Left renal cortex interstitium (tissue), 4 donors: ENCODE measurements around the gene SRRT. TPM values are rescaled to one million over a fixed set of nuclear protein-coding genes. Genes with fewer than 3 reads are reported as not detected.
"Not testable (repeated sequence)": the region's sequence is repeated elsewhere in the genome, so short reads cannot be mapped to it uniquely, and the experiment has no call there.

Experiments used
- DNase-seq, 4 donors: peaks; one replicate each; pipeline ENCODE4 v3.0.0-alpha.2; 2013; ENCODE audit warnings: low read depth in 4 of 4, low spot score in 2 of 4, missing footprints in 1 of 4
- polyA plus RNA-seq, 4 donors: library from polyadenylated mRNA; unstranded; fragments of 120-200 nt; gene quantifications; one replicate each; pipeline ENCODE4 v1.2.1, GENCODE V29; 2013; ENCODE audit not compliant: insufficient read length in 4 of 4

The SRRT gene
- polyA plus RNA-seq, 4 donors, result 144 to 219 (median 178) TPM

DNA sequence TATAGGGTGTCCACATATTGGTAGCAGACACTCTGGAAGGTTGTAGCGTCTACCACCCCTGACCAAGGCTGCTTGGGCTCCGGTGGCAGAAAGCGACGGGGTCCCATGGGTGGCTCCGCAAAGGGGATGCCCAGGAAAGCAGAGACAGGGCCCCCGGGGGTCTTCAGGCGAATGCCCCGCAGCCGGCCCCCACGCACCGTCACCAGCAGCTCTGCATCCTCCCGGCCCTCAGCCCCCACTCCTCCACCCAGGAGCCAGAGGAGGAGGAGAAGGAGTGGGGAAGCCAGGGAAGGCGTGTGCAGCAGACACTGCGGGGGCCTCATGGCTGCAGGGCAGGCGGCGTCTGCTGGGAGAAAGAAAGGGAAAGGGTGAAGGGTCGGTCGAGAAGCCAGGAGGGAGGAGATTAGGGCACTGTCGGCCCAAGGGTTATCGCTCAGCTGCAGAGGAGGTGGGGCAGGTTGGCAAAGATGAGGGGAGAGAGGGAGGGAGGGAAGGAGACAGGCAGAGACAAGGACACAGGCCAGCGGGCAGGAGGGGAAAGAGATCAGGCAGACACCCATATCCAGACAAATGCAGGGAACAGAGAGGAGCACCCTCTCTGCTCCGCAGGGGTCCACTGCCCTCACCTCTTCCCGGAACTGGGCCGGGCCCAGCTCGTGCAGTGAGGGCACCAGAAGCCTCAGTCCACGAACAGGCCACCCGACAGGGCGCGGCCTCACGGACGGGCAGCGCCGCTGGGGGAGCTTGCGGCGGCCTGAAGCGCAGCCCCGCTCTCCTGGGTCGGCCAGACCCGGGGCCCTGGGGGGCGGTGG lies 19.2 kb downstream of the SRRT start:
- no peak for DNase-seq

GRCh38 chr7:100894860-100895700 lies 20.2 kb downstream of the SRRT start:
- DNase-seq, result peak in 1 of 4 donors; percentile 34

DNA sequence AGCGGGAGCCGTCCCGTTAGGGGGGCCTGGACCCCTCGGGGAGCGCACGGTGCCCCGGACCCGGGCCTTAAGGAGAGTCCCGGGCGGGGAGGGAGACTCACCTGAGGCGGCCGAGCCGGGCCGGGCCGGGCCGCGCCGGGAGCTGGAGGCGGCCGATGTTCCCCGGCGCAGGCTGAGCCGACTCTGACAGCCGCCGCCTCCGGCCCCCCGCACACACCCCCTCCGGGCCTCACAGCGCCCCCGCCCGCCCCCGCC lies 20.7 kb downstream of the SRRT start, which contains the start of gene ACHE:
TSS of gene ACHE (minus strand) at position 188 of the 255 bp plus-strand sequence. CDS start 1,656 bp downstream, outside the sequence.
- DNase-seq, result no peak

- no peak for DNase-seq
Measured at GRCh38 chr7:100895956-100896731, 21.2 kb downstream of the SRRT start.

GRCh38 chr7:100896732-100897608 lies 22.1 kb downstream of the SRRT start:
- DNase-seq, result no peak

DNA sequence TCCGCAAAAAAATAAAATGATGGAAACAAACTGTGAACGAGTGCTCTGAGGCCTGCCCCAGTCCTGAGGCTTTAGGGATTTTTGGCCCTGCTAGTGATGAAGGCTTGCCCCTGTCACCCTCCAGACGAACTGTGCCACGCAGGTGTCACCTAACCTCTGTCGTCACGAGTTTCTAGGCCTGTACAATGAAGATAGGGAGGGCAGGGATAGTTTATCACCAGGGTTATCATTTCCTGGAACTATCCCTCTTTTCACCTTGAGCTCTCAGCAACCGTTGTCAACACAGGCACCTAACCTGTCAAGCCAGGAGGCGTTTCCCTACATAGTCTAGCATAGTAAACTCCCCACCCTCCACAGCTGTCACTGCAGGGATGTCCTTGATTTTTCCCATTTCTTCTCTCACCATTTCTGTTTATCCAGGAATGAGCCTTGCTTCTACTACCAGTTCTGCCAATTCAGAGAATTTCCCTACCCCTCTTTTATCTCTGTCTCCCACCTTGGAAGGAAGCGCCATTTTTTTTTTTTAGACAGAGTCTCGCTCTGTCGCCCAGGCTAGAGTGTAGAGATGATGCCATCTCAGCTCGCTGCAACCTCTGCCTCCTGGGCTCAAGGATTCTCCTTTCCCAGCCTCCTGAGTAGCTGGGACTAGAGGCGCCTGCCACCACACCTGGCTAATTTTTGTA lies 23.0 kb downstream of the SRRT start:
- no peak for DNase-seq

DNA sequence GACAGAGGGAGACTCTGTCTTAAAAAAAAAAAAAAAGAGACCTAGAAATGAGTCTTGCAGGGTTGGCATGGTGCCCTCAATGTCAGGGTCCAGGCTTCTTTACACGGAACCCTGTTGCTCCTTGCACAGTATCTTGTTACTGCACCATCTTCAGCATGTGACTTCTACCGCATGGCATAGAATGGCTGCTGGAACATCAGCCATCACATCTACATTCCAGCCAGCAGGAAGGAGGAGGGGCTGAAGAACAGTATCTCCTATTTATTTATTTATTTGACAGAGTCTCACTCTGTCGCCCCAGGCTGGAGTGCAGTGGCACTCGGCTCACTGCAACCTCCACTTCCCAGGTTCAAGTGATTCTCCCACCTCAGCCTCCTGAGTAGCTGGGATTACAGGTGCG lies 24.5 kb downstream of the SRRT start:
- no peak for DNase-seq

DNA sequence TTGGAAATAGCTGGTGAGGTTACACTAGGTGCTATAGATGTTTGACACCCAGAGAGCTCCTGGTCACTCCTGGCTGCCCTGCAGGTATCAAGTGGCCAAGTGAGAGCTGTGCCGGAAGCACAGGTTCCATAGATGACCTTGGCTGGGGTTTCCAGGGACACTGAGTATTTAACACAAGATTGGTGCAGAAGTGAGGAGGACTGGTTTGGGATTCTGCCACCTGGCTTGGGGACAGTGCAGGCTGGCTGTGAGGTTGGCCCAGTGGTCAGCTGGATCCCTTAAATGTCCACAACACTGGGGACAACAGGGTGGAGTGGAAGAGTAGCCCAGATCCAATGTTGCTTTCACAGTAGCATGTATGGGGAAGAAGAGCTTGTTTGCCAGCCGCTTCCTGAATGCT lies 26.1 kb downstream of the SRRT start:
- no peak for DNase-seq

- no peak for DNase-seq
Measured at GRCh38 chr7:100901921-100902332, 27.0 kb downstream of the SRRT start.

DNA sequence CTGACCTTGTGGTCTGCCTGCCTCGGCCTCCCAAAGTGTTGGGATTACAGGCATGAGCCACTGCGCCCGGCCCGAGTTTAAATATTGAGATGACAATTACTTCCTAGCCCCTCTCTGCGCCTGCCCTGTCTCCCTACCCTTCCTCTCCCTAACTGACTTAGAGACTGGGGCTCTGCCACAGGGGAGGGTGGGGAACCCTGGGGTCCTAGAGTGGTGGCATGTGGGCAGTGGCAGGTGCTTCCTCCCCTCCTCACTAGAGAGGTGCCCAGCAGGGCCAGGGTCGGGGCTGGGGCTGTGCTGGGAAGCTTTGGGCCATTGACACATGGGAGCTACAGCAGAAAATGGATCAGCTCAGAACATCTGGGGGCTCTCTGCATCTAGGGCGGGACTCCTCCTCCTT lies 27.7 kb downstream of the SRRT start:
- no peak for DNase-seq

DNA sequence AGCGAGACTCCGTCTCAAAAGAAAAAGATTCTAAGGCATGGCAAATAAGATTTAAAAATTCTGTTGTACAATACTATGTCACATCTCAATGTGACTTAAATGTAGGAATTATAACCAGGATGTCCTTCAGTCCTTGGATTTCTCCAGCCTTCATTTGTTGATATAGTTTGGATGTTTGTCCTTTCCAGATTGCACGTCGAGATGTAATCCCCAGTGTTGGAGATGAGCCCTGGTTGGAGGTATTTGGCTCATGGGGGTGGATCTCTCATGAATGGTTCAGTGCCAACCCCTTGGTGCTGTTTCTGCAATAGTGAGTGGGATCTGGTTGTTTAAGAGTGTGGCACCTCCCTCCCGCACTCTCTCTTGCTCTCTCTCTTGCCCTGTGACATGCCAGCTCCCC lies 33.6 kb downstream of the SRRT start:
- no peak for DNase-seq

DNA sequence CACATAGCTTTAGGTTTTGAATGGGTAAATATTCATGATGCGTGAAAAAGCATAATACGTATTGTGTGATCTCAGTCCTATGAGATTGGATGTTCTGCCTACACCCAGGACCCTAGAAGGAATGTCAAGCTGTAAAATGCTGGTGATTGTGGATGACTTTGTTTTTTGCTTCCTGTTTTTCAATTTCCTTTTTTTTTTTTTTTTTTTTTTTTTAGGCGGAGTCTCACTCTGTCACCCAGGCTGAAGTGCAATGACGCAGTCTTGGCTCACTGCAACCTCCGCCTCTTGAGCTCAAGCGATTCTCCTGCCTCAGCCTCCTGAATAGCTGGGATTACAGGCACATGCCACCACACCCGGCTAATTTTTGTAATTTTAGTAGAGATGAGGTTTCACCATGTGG lies 35.5 kb downstream of the SRRT start:
- DNase-seq, result not testable (repeated sequence)

DNA sequence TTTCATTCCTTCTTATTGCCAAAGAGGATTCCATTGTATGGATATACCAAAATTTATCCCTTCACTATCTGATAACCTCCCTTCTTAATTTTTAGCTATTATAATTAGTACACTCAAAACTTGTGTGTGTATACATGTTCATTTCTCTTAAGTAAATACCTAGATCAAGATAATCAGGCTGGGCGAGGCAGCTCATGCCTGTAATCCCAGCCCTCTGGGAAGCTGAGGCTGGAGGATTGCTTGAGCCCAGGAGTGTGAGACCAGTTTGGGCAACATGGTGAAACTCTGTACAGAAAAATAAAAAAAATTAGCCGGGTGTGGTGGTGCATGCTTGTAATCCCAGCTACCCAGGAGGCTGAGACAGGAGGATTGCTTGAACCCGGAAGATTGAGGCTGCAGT lies 36.6 kb downstream of the SRRT start:
- DNase-seq, result no peak

- DNase-seq, result no peak
Measured at GRCh38 chr7:100914208-100914878, 39.4 kb downstream of the SRRT start.

DNA sequence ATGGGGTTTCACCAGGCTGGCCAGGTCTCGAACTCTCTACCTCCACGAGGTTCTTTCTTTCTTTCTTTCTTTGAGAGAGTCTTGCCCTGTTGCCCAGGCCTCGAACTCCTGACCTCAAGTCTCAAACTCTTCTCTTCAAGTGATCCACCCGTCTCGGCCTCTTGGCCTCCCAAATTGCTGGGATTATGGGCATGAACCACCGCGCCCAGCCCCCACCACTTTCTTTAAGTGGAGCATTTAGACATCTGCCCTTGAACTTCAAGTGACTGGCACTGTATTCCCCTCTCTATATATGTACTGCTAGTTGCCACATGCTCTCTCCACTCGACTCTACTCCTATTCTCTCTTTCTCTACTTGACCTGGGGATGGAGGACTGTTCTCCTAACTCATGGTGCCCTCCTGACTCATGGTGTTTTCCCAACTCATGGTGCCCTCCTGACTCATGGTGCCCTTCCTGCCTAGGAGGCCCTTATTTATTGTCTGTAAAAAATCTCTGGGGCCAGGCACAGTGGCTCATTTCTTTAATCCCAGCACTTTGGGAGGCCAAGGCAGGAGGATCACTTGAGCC lies 40.1 kb downstream of the SRRT start:
- no peak for DNase-seq

- DNase-seq, result not testable (repeated sequence)
Measured at GRCh38 chr7:100919335-100919734, 44.4 kb downstream of the SRRT start.

DNA sequence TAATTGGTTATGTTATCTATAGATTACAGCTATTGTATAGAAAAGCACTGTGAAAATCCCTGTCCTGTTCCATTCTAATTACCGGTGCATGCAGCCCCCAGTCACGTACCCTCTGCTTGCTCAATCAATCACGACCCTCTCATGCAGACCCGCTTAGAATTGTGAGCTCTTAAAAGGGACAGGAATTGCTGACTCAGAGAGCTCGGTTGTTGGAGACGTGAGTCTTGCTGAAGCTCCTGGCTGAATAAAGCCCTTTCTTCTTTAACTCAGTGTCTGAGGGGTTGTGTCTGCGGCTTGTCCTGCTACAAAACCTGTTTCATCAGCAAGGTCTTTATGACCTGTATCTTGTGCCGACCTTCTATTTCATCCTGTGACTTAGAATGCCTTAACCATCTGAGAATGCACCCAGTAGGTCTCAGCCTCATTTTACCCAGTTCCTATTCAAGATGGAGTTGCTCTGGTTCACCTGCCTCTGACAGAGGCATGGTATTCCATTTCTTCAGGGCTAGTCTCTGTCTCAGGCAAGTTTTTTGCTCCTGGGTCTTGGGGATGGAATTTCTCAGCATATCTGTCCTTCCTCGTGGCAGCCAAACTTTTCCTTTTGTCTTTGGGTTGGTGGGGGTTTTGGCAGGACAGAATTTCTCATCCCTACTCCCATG lies 45.0 kb downstream of the SRRT start:
- not testable (repeated sequence) for DNase-seq

GRCh38 chr7:100921039-100921438 lies 46.1 kb downstream of the SRRT start:
- no peak for DNase-seq
